GM18858 (cell line): Measurements from ENCODE around the gene IL6ST.

Experiments
- ATAC-seq: cut with Tn5 transposase; IDR thresholded peaks from one replicate; pipeline ENCODE4 v1.9.1; 2021; ENCODE audit not compliant: unreplicated experiment

The IL6ST gene

GRCh38 chr5:55897905-55898304 is 96.9 kb downstream of the IL6ST start:
- ATAC-seq = no peak

- no peak for ATAC-seq
Observed at GRCh38 chr5:55897206-55897894, 97.4 kb downstream of the IL6ST start.

DNA sequence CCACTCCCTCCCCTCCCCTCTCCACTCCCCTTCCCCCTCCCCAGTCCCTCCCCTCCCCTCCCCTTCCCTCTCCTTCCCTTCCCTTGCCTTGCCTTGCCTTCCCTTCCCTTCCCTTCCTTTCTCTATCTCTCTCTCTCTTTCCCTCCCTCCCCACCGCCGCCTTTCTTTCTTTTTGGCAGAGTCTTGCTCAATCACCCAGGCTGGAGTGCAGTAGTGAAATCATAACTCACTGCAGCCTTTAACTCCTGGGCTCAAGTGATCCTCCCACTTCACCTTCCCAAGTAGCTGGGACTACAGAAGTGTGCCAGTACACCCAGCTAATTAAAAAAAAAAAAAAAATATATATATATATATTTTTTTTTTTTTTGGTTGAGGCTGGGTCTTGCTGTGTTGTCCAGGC is 98.1 kb downstream of the IL6ST start:
- ATAC-seq = no peak

- ATAC-seq = no peak
Observed at GRCh38 chr5:55896238-55896637, 98.5 kb downstream of the IL6ST start.

- ATAC-seq = no peak
Observed at GRCh38 chr5:55895346-55895745, 99.4 kb downstream of the IL6ST start.

DNA sequence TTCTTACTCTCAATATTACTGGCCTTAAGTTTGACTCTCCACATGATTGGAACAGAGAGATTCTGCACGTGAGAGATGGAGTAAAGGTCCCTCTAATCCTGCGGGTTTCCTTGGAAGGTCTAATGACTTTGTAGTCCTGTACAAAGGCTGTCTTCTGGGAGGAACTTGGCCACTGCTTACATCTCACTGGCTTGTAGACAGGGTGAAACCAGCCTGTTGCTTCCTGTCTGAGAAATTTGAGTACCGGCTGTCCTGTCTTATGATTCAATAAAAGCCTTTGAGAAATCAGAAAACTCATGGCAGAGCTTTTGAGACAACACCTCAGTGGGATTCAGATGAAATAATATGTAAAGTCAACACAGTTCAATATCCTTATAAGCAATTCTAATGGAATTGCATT is 100.6 kb downstream of the IL6ST start:
- ATAC-seq = no peak

DNA sequence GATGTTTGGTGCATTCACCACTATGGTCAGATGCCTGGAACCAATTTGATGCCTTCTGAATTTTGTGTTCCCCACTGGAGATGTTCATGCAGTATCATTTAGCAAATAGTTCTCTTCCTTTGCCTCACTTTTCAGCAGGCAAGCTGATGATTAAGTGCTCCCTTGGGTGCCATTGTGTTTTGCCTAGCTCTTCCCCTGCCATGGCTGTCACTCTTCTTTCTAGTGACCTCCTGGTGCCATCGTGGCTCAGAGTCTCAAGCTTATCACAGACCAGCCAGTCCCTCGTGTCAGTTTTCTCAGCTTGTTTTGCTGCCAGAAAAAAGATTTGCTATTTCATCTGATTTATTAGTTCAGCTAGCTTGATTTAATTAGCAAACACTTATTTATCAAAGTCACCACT is 102.3 kb downstream of the IL6ST start:
- ATAC-seq = no peak

- no peak for ATAC-seq
Observed at GRCh38 chr5:55888205-55888604, 106.6 kb downstream of the IL6ST start.

- ATAC-seq = no peak
Observed at GRCh38 chr5:55885359-55885758, 109.4 kb downstream of the IL6ST start.
